Gastrocnemius medialis (tissue), 4 donors: ENCODE measurements around the gene ACTN4.

Experiments
- POLR2A ChIP-seq, 2 donors: fragments of 450-650 bp; IDR thresholded peaks; one replicate each; pipeline ENCODE4 v1.6.1; 2017; ENCODE audit warnings: antibody characterized with exemption in 2 of 2, mild to moderate bottlenecking in 2 of 2, moderate library complexity in 2 of 2
- TF ChIP-seq, protein P1 (sequence below), 5 experiments: fragments of 450-650 bp in 3 of 5; fragments of 200-600 bp in 2 of 5; sonication (generic) in 2 of 5; IDR thresholded peaks in 4 of 5; conservative IDR thresholded peaks in 1 of 5; 1 replicate in 4 of 5; 2 replicates in 1 of 5; pipeline ENCODE4 v1.5.1; 2016 to 2019; ENCODE audit warnings: antibody characterized with exemption in 5 of 5, mild to moderate bottlenecking in 3 of 5, moderate library complexity in 3 of 5

DNA sequence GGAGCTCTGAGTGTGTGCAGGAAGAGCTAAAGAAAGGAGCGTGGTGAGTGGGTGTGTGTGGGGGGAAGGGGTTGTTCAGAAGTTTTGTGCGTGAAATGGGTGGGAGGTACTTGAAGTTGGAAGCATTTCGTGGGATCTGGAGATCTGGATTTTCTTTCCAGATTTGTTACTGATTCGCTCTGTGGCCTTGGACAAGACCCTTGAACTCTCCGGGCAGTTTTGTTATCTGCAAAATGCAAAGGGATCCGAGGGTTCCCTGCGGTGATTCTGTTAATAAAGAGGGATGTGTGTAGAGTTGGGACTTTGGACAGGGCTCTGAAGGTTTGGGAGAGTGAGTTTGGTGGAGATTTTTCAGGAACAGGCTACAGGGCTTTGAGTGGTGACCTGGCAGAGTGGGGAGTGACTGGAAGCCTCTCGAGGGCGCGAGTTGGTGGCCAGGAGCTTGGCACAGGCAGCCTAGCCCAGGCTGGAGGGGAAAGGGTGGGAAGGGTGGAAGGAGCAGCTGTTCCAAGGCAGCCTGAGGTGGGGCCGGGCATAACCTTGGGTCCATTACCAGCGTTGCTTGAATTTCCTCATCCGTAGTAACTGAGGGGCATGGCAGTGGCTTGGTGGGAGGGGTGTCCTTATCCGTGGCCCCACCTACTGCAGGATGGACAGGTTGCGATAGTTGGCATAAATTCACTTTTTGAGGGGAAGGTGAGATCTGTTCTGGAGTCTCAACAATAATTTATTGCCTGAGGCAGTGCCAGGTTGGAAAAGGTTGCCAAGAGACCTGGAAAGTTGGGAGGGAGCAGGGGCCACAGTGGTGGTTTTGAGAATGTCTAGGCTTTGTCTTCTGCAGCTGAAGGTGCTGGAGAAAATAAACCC lies 2.1 kb downstream of the ACTN4 start:
- TF ChIP-seq, protein P1, sequence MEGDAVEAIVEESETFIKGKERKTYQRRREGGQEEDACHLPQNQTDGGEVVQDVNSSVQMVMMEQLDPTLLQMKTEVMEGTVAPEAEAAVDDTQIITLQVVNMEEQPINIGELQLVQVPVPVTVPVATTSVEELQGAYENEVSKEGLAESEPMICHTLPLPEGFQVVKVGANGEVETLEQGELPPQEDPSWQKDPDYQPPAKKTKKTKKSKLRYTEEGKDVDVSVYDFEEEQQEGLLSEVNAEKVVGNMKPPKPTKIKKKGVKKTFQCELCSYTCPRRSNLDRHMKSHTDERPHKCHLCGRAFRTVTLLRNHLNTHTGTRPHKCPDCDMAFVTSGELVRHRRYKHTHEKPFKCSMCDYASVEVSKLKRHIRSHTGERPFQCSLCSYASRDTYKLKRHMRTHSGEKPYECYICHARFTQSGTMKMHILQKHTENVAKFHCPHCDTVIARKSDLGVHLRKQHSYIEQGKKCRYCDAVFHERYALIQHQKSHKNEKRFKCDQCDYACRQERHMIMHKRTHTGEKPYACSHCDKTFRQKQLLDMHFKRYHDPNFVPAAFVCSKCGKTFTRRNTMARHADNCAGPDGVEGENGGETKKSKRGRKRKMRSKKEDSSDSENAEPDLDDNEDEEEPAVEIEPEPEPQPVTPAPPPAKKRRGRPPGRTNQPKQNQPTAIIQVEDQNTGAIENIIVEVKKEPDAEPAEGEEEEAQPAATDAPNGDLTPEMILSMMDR (IDR thresholded peaks at IDR 0.05 in 4 of 5, conservative IDR thresholded peaks at IDR 0.05 in 1 of 5) = no peak
- peak; percentile 15 to 39 for TF ChIP-seq POLR2A (IDR thresholded peaks at IDR 0.05)
